H1 (cell line): Measurements from ENCODE around the gene DNAJB13. TPM values are rescaled to one million over a fixed set of nuclear protein-coding genes. Genes with fewer than 3 reads are reported as not detected.

ENCODE experiments used
- CTCF ChIA-PET: fragments of 300-600 bp; sonication (Branson Sonifier 250); formaldehyde crosslinking; loops from one replicate; lab custom pipeline; 2021; ENCODE audit not compliant: partially characterized antibody; lab: Charles Lee
- POLR2A ChIA-PET: fragments of 300-600 bp; sonication (Branson Sonifier 250); formaldehyde crosslinking; loops from one replicate; lab custom pipeline; 2021; ENCODE audit warnings: inconsistent platforms; ENCODE audit not compliant: partially characterized antibody; lab: Charles Lee
- DNase-seq, 2 experiments: peaks; one replicate each; pipeline versions ENCODE4 v3.0.0 to v3.0.0-alpha.2; 2010 to 2022; ENCODE audit warnings: low spot score in 2 of 2, low read depth in 1 of 2, mixed read lengths in 1 of 2
- FAIRE-seq: peaks from 2 replicates; lab custom pipeline; 2011; peaks lifted over from hg19 to GRCh38; lab: Jason Lieb, UNC
- H2AFZ ChIP-seq: 2 replicates; pipeline ENCODE4 v1.8.1; 2012; ENCODE audit warnings: low read length, inconsistent platforms
- H2AK5ac ChIP-seq: 2 replicates; pipeline ENCODE4 v1.6.1; 2013; ENCODE audit warnings: low read depth, low read length
- H2BK120ac ChIP-seq: replicated peaks from 2 replicates; pipeline ENCODE3; 2013; ENCODE audit warnings: low read depth, low read length, inconsistent platforms
- H2BK12ac ChIP-seq: 2 replicates; pipeline ENCODE4 v1.6.1; 2013; ENCODE audit warnings: low read depth, low read length
- H2BK15ac ChIP-seq: 2 replicates; pipeline ENCODE4 v1.6.1; 2013; ENCODE audit warnings: low read length
- H2BK20ac ChIP-seq: 2 replicates; pipeline ENCODE4 v1.6.1; 2013; ENCODE audit warnings: low read length
- H2BK5ac ChIP-seq: 2 replicates; pipeline ENCODE4 v1.6.1; 2013; ENCODE audit warnings: low read depth, low read length
- H3K14ac ChIP-seq: 2 replicates; pipeline ENCODE4 v1.6.1; 2013; ENCODE audit warnings: inconsistent platforms; ENCODE audit not compliant: insufficient read length
- H3K18ac ChIP-seq: 2 replicates; pipeline ENCODE4 v1.6.1; 2013; ENCODE audit warnings: low read length; ENCODE audit errors: extremely low read depth
- H3K23ac ChIP-seq: 2 replicates; pipeline ENCODE4 v1.6.1; 2013; ENCODE audit warnings: inconsistent platforms; ENCODE audit not compliant: insufficient read length
- H3K23me2 ChIP-seq: 2 replicates; pipeline ENCODE4 v1.6.1; 2013; ENCODE audit warnings: low read depth, low read length
- H3K27ac ChIP-seq: 2 replicates; pipeline ENCODE4 v1.6.1; 2011; ENCODE audit warnings: low read depth, low read length, inconsistent platforms
- H3K27me3 ChIP-seq, 4 experiments: replicated peaks in 1 of 4; 1 replicate in 1 of 4; 2 replicates in 3 of 4; pipeline versions ENCODE4 v1.6.1 to v1.8.1; 2011 to 2013; ENCODE audit warnings: low read length in 3 of 4, mild to moderate bottlenecking in 3 of 4, inconsistent platforms in 2 of 4, mixed read lengths in 2 of 4, moderate library complexity in 1 of 4; ENCODE audit not compliant: control insufficient read depth in 3 of 4, insufficient read depth in 3 of 4; ENCODE audit errors: extremely low read depth in 1 of 4
- H3K36me3 ChIP-seq, 4 experiments: 2 replicates each; pipeline versions ENCODE4 v1.6.1 to v1.8.1; 2011 to 2013; ENCODE audit warnings: mild to moderate bottlenecking in 4 of 4, low read length in 3 of 4, moderate library complexity in 2 of 4, control low read depth in 1 of 4, inconsistent platforms in 1 of 4; ENCODE audit not compliant: insufficient read depth in 4 of 4, control insufficient read depth in 2 of 4
- H3K4ac ChIP-seq: replicated peaks from 2 replicates; pipeline ENCODE3; 2013; ENCODE audit warnings: low read length, low read depth, mixed read lengths, inconsistent platforms; ENCODE audit not compliant: insufficient read length
- H3K4me1 ChIP-seq, 4 experiments: replicated peaks in 1 of 4; 1 replicate in 1 of 4; 2 replicates in 3 of 4; pipeline versions ENCODE4 v1.6.1 to v1.8.1; 2011 to 2013; ENCODE audit warnings: low read length in 3 of 4, inconsistent platforms in 2 of 4, mixed read lengths in 1 of 4; ENCODE audit not compliant: insufficient read depth in 4 of 4, control insufficient read depth in 3 of 4
- H3K4me2 ChIP-seq, 2 experiments: 2 replicates each; pipeline versions ENCODE4 v1.6.1 to v1.8.1; 2011 to 2013; ENCODE audit warnings: low read depth in 2 of 2, low read length in 2 of 2, control low read depth in 1 of 2, inconsistent platforms in 1 of 2, mild to moderate bottlenecking in 1 of 2; ENCODE audit not compliant: insufficient read depth in 1 of 2
- H3K4me3 ChIP-seq, 4 experiments: fragments of 200-600, 300-600 bp in 1 of 4; sonication (generic), shearing (Covaris generic), sonication (Bioruptor Twin) in 1 of 4; 2 replicates each; pipeline versions ENCODE4 v1.5.1 to v1.8.1; 2011 to 2016; ENCODE audit warnings: low read length in 4 of 4, low read depth in 3 of 4, control low read depth in 2 of 4, inconsistent platforms in 2 of 4, mild to moderate bottlenecking in 2 of 4, mixed read lengths in 1 of 4, moderate library complexity in 1 of 4; ENCODE audit not compliant: insufficient read depth in 2 of 4; ENCODE audit errors: extremely low read depth in 1 of 4
- H3K56ac ChIP-seq: replicated peaks from 2 replicates; pipeline ENCODE3; 2013; ENCODE audit warnings: low read depth, mild to moderate bottlenecking, mixed read lengths, low read length, inconsistent platforms; ENCODE audit not compliant: insufficient read length
- H3K79me1 ChIP-seq: 2 replicates; pipeline ENCODE4 v1.6.1; 2013; ENCODE audit warnings: low read depth, low read length, control low read depth
- H3K79me2 ChIP-seq, 2 experiments: 2 replicates each; pipeline versions ENCODE4 v1.6.1 to v1.8.1; 2012 to 2013; ENCODE audit warnings: low read length in 2 of 2, mild to moderate bottlenecking in 2 of 2, inconsistent platforms in 1 of 2; ENCODE audit not compliant: insufficient read depth in 2 of 2, control insufficient read depth in 1 of 2
- H3K9ac ChIP-seq, 4 experiments: replicated peaks in 1 of 4; 1 replicate in 1 of 4; 2 replicates in 3 of 4; pipeline versions ENCODE4 v1.6.1 to v1.8.1; 2011 to 2013; ENCODE audit warnings: low read depth in 3 of 4, low read length in 3 of 4, control low read depth in 2 of 4, mild to moderate bottlenecking in 2 of 4, moderate library complexity in 2 of 4, inconsistent platforms in 1 of 4; ENCODE audit errors: extremely low read depth in 1 of 4
- H3K9me3 ChIP-seq, 2 experiments: 2 replicates each; pipeline versions ENCODE4 v1.6.1 to v1.8.1; 2012 to 2013; ENCODE audit warnings: mild to moderate bottlenecking in 2 of 2, moderate library complexity in 2 of 2, control low read depth in 1 of 2, inconsistent platforms in 1 of 2, low read depth in 1 of 2, low read length in 1 of 2, mixed read lengths in 1 of 2; ENCODE audit not compliant: insufficient read depth in 2 of 2
- H4K20me1 ChIP-seq, 2 experiments: replicated peaks in 1 of 2; 2 replicates each; pipeline versions ENCODE3 to v1.8.1; 2011 to 2013; ENCODE audit warnings: inconsistent platforms in 2 of 2, low read length in 2 of 2, mild to moderate bottlenecking in 1 of 2; ENCODE audit not compliant: insufficient read depth in 2 of 2, control insufficient read depth in 1 of 2
- H4K5ac ChIP-seq: 2 replicates; pipeline ENCODE4 v1.6.1; 2013; ENCODE audit warnings: low read length, low read depth, mixed read lengths, inconsistent platforms; ENCODE audit not compliant: insufficient read length
- H4K8ac ChIP-seq: 2 replicates; pipeline ENCODE4 v1.8.0; 2013; ENCODE audit warnings: mild to moderate bottlenecking, moderate library complexity, low read length, inconsistent platforms; ENCODE audit not compliant: insufficient read depth; ENCODE audit errors: extremely low read depth
- H4K91ac ChIP-seq: replicated peaks from 2 replicates; pipeline ENCODE3; 2013; ENCODE audit warnings: low read length, mixed read lengths, inconsistent platforms; ENCODE audit not compliant: insufficient read length
- EGR1 ChIP-seq: IDR thresholded peaks from 2 replicates; pipeline ENCODE4 v1.6.1; 2011; ENCODE audit warnings: low read depth, low read length, borderline replicate concordance
- NRF1 ChIP-seq: IDR thresholded peaks from 2 replicates; pipeline ENCODE4 v1.6.1; 2011; ENCODE audit warnings: mild to moderate bottlenecking, low read depth, low read length, improper control_type of control experiment
- POLR2A ChIP-seq, 2 experiments: IDR thresholded peaks; 1 replicate in 1 of 2; 2 replicates in 1 of 2; pipeline ENCODE4 v1.6.1; 2011; ENCODE audit warnings: low read depth in 2 of 2, low read length in 2 of 2, mild to moderate bottlenecking in 2 of 2; ENCODE audit errors: control extremely low read depth in 1 of 2
- RAD21 ChIP-seq, 2 experiments: IDR thresholded peaks in 1 of 2; conservative IDR thresholded peaks in 1 of 2; 2 replicates each; pipeline ENCODE4 v1.6.1; 2011; ENCODE audit warnings: low read depth in 2 of 2, low read length in 2 of 2, improper control_type of control experiment in 1 of 2, inconsistent platforms in 1 of 2, mild to moderate bottlenecking in 1 of 2, moderate library complexity in 1 of 2
- RBBP5 ChIP-seq: IDR thresholded peaks from 2 replicates; pipeline ENCODE4 v1.7.1; 2012; ENCODE audit warnings: low read depth, mild to moderate bottlenecking, inconsistent platforms, low read length, moderate library complexity, borderline replicate concordance
- SP2 ChIP-seq: IDR thresholded peaks from 2 replicates; pipeline ENCODE4 v1.6.1; 2012; ENCODE audit warnings: mild to moderate bottlenecking, low read length, inconsistent platforms
- SP4 ChIP-seq: IDR thresholded peaks from 2 replicates; pipeline ENCODE4 v1.6.1; 2012; ENCODE audit warnings: low read length, inconsistent platforms
- TAF7 ChIP-seq: optimal IDR thresholded peaks from 2 replicates; pipeline ENCODE3; 2011; ENCODE audit warnings: low read depth, mild to moderate bottlenecking, inconsistent platforms, low read length, moderate library complexity, borderline replicate concordance
- WGBS, 2 experiments: shearing (Covaris generic) in 1 of 2; methylation state at CpG; one replicate each; pipeline versions ENCODE4 v1.1.6 to v1.1.7; 2013 to 2015; ENCODE audit warnings: low lambda C conversion rate in 2 of 2, mixed read lengths in 2 of 2, inconsistent platforms in 1 of 2, low coverage in 1 of 2, missing lambda C conversion rate in 1 of 2; ENCODE audit not compliant: insufficient replicate concordance in 2 of 2, insufficient coverage in 1 of 2, insufficient read length in 1 of 2; ENCODE audit errors: extremely low coverage in 1 of 2, missing lambda C conversion rate in 1 of 2; 5-methylcytosine and 5-hydroxymethylcytosine counted together
- polyA plus RNA-seq, 7 experiments: library from polyadenylated mRNA; depleted of rRNA in 3 of 7; stranded (reverse) in 5 of 7; unstranded in 2 of 7; fragments of >200 nt in 5 of 7; fragments of 200-250 nt in 2 of 7; gene quantifications; 1 replicate in 5 of 7; 2 replicates in 1 of 7; 4 replicates in 1 of 7; pipeline versions ENCODE4 v1.2.1 to v1.2.3, GENCODE V29; 2011 to 2013; ENCODE audit warnings: missing spikeins in 2 of 7, mixed read lengths in 2 of 7
- total RNA-seq: library from RNA; stranded (reverse); fragmentation: NEBNext Ultra II Directional; extraction: Animal tissue kit (Norgen Biotek cat#: 25700); gene quantifications from 2 replicates; pipeline ENCODE4 v1.2.1, GENCODE V29; 2021
- TF ChIP-seq, protein P1 (sequence below), 3 experiments: IDR thresholded peaks; 1 replicate in 2 of 3; 2 replicates in 1 of 3; pipeline versions ENCODE4 v1.5.1 to v1.6.1; 2011; ENCODE audit warnings: low read length in 3 of 3, mild to moderate bottlenecking in 3 of 3, inconsistent platforms in 2 of 3, low read depth in 1 of 3, moderate library complexity in 1 of 3; ENCODE audit not compliant: insufficient read depth in 1 of 3; ENCODE audit errors: control extremely low read depth in 1 of 3

The DNAJB13 gene
- total and polyA plus RNA-seq, 2 of the 8 experiments (the other 6 are each of a cell fraction or from before 2014, with no cell fraction given): 0.27 TPM; not detected in 1

- no peak overlapping the region for H3K9ac ChIP-seq
- no peak overlapping the region for H4K8ac ChIP-seq
- no peak overlapping the region for H2BK120ac ChIP-seq
- H3K23ac ChIP-seq: no peak overlapping the region
- H2AK5ac ChIP-seq: no peak overlapping the region
- no peak overlapping the region for H4K5ac ChIP-seq
- H3K23me2 ChIP-seq: no peaks in the 10 kb centered on the region
- no peak overlapping the region for H2BK15ac ChIP-seq
- H3K79me1 ChIP-seq: no peaks in the 10 kb centered on the region
- H3K27me3 ChIP-seq: no peaks in the 10 kb centered on the region
- no peak overlapping the region for H3K56ac ChIP-seq
- no peak overlapping the region for H2BK20ac ChIP-seq
- H3K9me3 ChIP-seq: no peaks in the 10 kb centered on the region
- no peak overlapping the region for H3K4me2 ChIP-seq
- POLR2A ChIA-PET: no interaction called here
- CTCF ChIA-PET: interaction anchor here (1.2 to 1.7 kb wide), 2 partner anchors 9 to 25 kb away, joined by 3 read pairs; no protein-coding TSS in a partner anchor
- H2BK12ac ChIP-seq: no peak overlapping the region
- H3K79me2 ChIP-seq: no peaks in the 10 kb centered on the region
- DNase-seq: no peak
- H4K20me1 ChIP-seq: no peaks in the 10 kb centered on the region
- WGBS, 2 experiments: 79 to 100% methylated on average over 2 to 6 of the region's 6 CpGs
- H3K36me3 ChIP-seq: no peaks in the 10 kb centered on the region
- H2AFZ ChIP-seq: no peak overlapping the region
- TF ChIP-seq EGR1: no peak
- TF ChIP-seq, protein P1, sequence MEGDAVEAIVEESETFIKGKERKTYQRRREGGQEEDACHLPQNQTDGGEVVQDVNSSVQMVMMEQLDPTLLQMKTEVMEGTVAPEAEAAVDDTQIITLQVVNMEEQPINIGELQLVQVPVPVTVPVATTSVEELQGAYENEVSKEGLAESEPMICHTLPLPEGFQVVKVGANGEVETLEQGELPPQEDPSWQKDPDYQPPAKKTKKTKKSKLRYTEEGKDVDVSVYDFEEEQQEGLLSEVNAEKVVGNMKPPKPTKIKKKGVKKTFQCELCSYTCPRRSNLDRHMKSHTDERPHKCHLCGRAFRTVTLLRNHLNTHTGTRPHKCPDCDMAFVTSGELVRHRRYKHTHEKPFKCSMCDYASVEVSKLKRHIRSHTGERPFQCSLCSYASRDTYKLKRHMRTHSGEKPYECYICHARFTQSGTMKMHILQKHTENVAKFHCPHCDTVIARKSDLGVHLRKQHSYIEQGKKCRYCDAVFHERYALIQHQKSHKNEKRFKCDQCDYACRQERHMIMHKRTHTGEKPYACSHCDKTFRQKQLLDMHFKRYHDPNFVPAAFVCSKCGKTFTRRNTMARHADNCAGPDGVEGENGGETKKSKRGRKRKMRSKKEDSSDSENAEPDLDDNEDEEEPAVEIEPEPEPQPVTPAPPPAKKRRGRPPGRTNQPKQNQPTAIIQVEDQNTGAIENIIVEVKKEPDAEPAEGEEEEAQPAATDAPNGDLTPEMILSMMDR (IDR thresholded peaks at IDR 0.05; ENCODE audit: control extremely low read depth in 1 of 3, insufficient read depth in 1 of 3, low read depth in 1 of 3, low read length in 3 of 3): peak in 1 of 3 experiments; percentile 11; a peak in 2 of 4 replicates
- peak; percentile 30 to 32 for TF ChIP-seq RAD21 (IDR thresholded peaks at IDR 0.05 in 1 of 2, conservative IDR thresholded peaks at IDR 0.05 in 1 of 2; ENCODE audit: low read depth in 2 of 2, low read length in 2 of 2)
- no peak for TF ChIP-seq SP2
- no peak for TF ChIP-seq RBBP5
- no peak for TF ChIP-seq TAF7
- TF ChIP-seq NRF1: no peak
- TF ChIP-seq SP4: no peak
- TF ChIP-seq POLR2A (IDR thresholded peaks at IDR 0.05; ENCODE audit: control extremely low read depth in 1 of 2, low read depth in 2 of 2, low read length in 2 of 2): no peak
- peaks cover 0 to 4% (median 0%) of the 10 kb centered on the region in 4 experiments; a peak in 1 of 7 replicates for H3K4me1 ChIP-seq
- FAIRE-seq: no peak
- H3K27ac ChIP-seq: no peak overlapping the region
- H3K4me3 ChIP-seq: no peak overlapping the region
- no peak overlapping the region for H3K14ac ChIP-seq
- H3K4ac ChIP-seq: no peak overlapping the region
- no peak overlapping the region for H4K91ac ChIP-seq
- H3K18ac ChIP-seq: no peak overlapping the region
- H2BK5ac ChIP-seq: no peak overlapping the region
Measured at GRCh38 chr11:73989156-73989555, 38.3 kb downstream of the DNAJB13 start.
